ENCODE results near the gene LYPD6B.

DNA sequence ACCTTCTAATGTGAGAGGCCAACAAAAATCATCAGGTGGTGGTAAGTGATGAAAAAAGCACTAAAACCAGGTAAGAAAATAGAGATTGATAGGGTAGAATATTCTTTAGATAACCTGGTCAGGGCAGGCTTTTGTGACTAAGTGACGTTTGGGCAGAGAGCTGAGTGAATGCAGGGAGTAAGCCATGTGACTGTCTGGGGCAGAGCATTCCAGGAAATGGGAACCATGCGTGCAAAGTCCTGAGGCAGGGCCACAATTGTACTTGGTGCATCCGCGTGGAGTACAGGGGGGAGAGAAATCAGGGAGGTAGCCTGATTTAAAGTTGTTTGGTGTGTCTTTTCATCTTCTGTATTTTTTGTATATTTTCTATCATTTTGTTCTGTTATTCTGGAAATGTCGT lies 102.5 kb downstream of the LYPD6B start:
- TF ChIP-seq EZH2 (IDR thresholded peaks at IDR 0.05) (no peak), FOSL1 (IDR thresholded peaks at IDR 0.05; ENCODE audit: low read depth) (no peak), POLR2A (IDR thresholded peaks at IDR 0.05; ENCODE audit: borderline replicate concordance, extremely low read depth, insufficient read depth, insufficient read length) (no peak), SIN3A (IDR thresholded peaks at IDR 0.05; ENCODE audit: low read depth) (no peak), RAD21 (IDR thresholded peaks at IDR 0.05; ENCODE audit: low read depth) (no peak), EZH2phosphoT487 (IDR thresholded peaks at IDR 0.05; ENCODE audit: borderline replicate concordance) (no peak), POLR2AphosphoS5 (IDR thresholded peaks at IDR 0.05; ENCODE audit: low read depth, low read length) (no peak)
- TF ChIP-seq, protein P1, sequence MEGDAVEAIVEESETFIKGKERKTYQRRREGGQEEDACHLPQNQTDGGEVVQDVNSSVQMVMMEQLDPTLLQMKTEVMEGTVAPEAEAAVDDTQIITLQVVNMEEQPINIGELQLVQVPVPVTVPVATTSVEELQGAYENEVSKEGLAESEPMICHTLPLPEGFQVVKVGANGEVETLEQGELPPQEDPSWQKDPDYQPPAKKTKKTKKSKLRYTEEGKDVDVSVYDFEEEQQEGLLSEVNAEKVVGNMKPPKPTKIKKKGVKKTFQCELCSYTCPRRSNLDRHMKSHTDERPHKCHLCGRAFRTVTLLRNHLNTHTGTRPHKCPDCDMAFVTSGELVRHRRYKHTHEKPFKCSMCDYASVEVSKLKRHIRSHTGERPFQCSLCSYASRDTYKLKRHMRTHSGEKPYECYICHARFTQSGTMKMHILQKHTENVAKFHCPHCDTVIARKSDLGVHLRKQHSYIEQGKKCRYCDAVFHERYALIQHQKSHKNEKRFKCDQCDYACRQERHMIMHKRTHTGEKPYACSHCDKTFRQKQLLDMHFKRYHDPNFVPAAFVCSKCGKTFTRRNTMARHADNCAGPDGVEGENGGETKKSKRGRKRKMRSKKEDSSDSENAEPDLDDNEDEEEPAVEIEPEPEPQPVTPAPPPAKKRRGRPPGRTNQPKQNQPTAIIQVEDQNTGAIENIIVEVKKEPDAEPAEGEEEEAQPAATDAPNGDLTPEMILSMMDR (IDR thresholded peaks at IDR 0.05 in 2 of 3, conservative IDR thresholded peaks at IDR 0.05 in 1 of 3; ENCODE audit: borderline replicate concordance in 1 of 3, insufficient read depth in 1 of 3, low read depth in 2 of 3, low read length in 2 of 3): no peak
- TF ChIP-seq, protein P2, sequence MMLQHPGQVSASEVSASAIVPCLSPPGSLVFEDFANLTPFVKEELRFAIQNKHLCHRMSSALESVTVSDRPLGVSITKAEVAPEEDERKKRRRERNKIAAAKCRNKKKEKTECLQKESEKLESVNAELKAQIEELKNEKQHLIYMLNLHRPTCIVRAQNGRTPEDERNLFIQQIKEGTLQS (IDR thresholded peaks at IDR 0.05): no peak
